Gastrocnemius medialis (tissue), 4 donors: ENCODE measurements around the gene COL6A3.

Experiments used
- POLR2A ChIP-seq, 2 donors: fragments of 450-650 bp; IDR thresholded peaks; one replicate each; pipeline ENCODE4 v1.6.1; 2017; ENCODE audit warnings: antibody characterized with exemption in 2 of 2, mild to moderate bottlenecking in 2 of 2, moderate library complexity in 2 of 2
- TF ChIP-seq, protein P1 (sequence below), 5 experiments: fragments of 450-650 bp in 3 of 5; fragments of 200-600 bp in 2 of 5; sonication (generic) in 2 of 5; IDR thresholded peaks in 4 of 5; conservative IDR thresholded peaks in 1 of 5; 1 replicate in 4 of 5; 2 replicates in 1 of 5; pipeline ENCODE4 v1.5.1; 2016 to 2019; ENCODE audit warnings: antibody characterized with exemption in 5 of 5, mild to moderate bottlenecking in 3 of 5, moderate library complexity in 3 of 5

GRCh38 chr2:237448626-237449025 lies 34.7 kb upstream of the COL6A3 start:
- TF ChIP-seq, protein P1, sequence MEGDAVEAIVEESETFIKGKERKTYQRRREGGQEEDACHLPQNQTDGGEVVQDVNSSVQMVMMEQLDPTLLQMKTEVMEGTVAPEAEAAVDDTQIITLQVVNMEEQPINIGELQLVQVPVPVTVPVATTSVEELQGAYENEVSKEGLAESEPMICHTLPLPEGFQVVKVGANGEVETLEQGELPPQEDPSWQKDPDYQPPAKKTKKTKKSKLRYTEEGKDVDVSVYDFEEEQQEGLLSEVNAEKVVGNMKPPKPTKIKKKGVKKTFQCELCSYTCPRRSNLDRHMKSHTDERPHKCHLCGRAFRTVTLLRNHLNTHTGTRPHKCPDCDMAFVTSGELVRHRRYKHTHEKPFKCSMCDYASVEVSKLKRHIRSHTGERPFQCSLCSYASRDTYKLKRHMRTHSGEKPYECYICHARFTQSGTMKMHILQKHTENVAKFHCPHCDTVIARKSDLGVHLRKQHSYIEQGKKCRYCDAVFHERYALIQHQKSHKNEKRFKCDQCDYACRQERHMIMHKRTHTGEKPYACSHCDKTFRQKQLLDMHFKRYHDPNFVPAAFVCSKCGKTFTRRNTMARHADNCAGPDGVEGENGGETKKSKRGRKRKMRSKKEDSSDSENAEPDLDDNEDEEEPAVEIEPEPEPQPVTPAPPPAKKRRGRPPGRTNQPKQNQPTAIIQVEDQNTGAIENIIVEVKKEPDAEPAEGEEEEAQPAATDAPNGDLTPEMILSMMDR (IDR thresholded peaks at IDR 0.05 in 4 of 5, conservative IDR thresholded peaks at IDR 0.05 in 1 of 5), result no peak
- TF ChIP-seq POLR2A (IDR thresholded peaks at IDR 0.05), result no peak
